Smooth muscle cell (in vitro differentiated cells): Measurements from ENCODE around the gene GPX7. TPM values are rescaled to one million over a fixed set of nuclear protein-coding genes. Genes with fewer than 3 reads are reported as not detected.

Experiments used
- DNase-seq: peaks from one replicate; lab custom pipeline; 2025; ENCODE audit not compliant: unreplicated experiment; lab: John Stamatoyannopoulos, UW
- H2AFZ ChIP-seq: fragments of 200-600 bp; sonication (generic); 2 replicates; pipeline ENCODE4 v1.6.0; 2016; ENCODE audit warnings: antibody characterized with exemption, low read depth, mild to moderate bottlenecking
- H3F3A ChIP-seq: fragments of 200-600 bp; sonication (generic); 2 replicates; pipeline ENCODE4 v1.6.0; 2017; ENCODE audit warnings: antibody characterized with exemption, low read depth
- H3K27ac ChIP-seq: fragments of 200-600 bp; sonication (generic); 2 replicates; pipeline ENCODE4 v1.5.1; 2016; ENCODE audit warnings: low read depth, mild to moderate bottlenecking
- H3K27me3 ChIP-seq: fragments of 200-600 bp; sonication (generic); 2 replicates; pipeline ENCODE4 v1.6.1; 2016; ENCODE audit warnings: low read depth, mild to moderate bottlenecking
- H3K36me3 ChIP-seq: fragments of 200-600 bp; sonication (generic); 2 replicates; pipeline ENCODE4 v1.5.1; 2016; ENCODE audit warnings: low read depth
- H3K4me1 ChIP-seq: fragments of 200-600 bp; sonication (generic); 2 replicates; pipeline ENCODE4 v1.5.1; 2016; ENCODE audit warnings: low read depth
- H3K4me2 ChIP-seq: fragments of 200-600 bp; sonication (generic); 2 replicates; pipeline ENCODE4 v1.6.0; 2016; ENCODE audit warnings: mild to moderate bottlenecking
- H3K4me3 ChIP-seq: fragments of 200-600 bp; sonication (generic); 2 replicates; pipeline ENCODE4 v1.5.1; 2016; ENCODE audit warnings: mild to moderate bottlenecking
- H3K79me2 ChIP-seq: fragments of 200-600 bp; sonication (generic); 2 replicates; pipeline ENCODE4 v1.6.0; 2016; ENCODE audit warnings: low read depth, mild to moderate bottlenecking
- H3K9ac ChIP-seq: fragments of 200-600 bp; sonication (generic); 2 replicates; pipeline ENCODE4 v1.6.0; 2016; ENCODE audit warnings: low read depth
- H3K9me3 ChIP-seq: fragments of 200-600 bp; sonication (generic); replicated peaks from 2 replicates; pipeline ENCODE4 v1.5.1; 2016; ENCODE audit warnings: low read depth
- H4K20me1 ChIP-seq: fragments of 200-600 bp; sonication (generic); 2 replicates; pipeline ENCODE4 v1.6.0; 2016; ENCODE audit warnings: low read depth
- CTCF ChIP-seq: fragments of 200-600 bp; sonication (generic); IDR thresholded peaks from 2 replicates; pipeline ENCODE4 v1.5.1; 2017; ENCODE audit warnings: borderline replicate concordance, mild to moderate bottlenecking, antibody characterized with exemption; ENCODE audit not compliant: insufficient read depth, poor library complexity, severe bottlenecking
- WGBS: methylation state at CpG from one replicate; pipeline ENCODE4 v1.1.7; 2016; ENCODE audit warnings: low lambda C conversion rate; 5-methylcytosine and 5-hydroxymethylcytosine counted together
- polyA plus RNA-seq: library from polyadenylated mRNA; unstranded; fragments of >200 nt; fragmentation: Nextera tagmentation; extraction: Ambion mirVana; gene quantifications from 2 replicates; pipeline ENCODE4 v1.2.1, GENCODE V29; 2016
- total RNA-seq: library from RNA; depleted of rRNA; stranded (reverse); fragments of >200 nt; gene quantifications from 2 replicates; pipeline ENCODE4 v1.2.3, GENCODE V29; 2014

GPX7 gene
- total and polyA plus RNA-seq, 2 experiments from 2014 or later = 164 to 192 TPM

- Histone ChIP-seq H3K4me1 (peaks cover 17% of the 10 kb centered on the region), H3K9me3 (no peaks in the 10 kb centered on the region), H3K4me2 (no peak overlapping the region), H3K27me3 (no peaks in the 10 kb centered on the region), H3K9ac (no peak overlapping the region), H4K20me1 (no peaks in the 10 kb centered on the region), H3K4me3 (no peak overlapping the region), H3F3A (no peaks in the 10 kb centered on the region), H2AFZ (no peak overlapping the region), H3K36me3 (no peaks in the 10 kb centered on the region), H3K79me2 (peaks cover 14% of the 10 kb centered on the region), H3K27ac (no peak overlapping the region)
- no peak for TF ChIP-seq CTCF
- WGBS = 91% methylated on average over 7 of the region's 7 CpGs
- DNase-seq = no peak
These were observed 2.9 kb upstream of the GPX7 start for GRCh38 chr1:52599236-52599635.

- Histone ChIP-seq H3K36me3 (no peaks in the 10 kb centered on the region), H3K79me2 (peaks cover 14% of the 10 kb centered on the region), H3K4me3 (no peak overlapping the region), H3K27me3 (no peaks in the 10 kb centered on the region), H3K9me3 (no peaks in the 10 kb centered on the region), H3K27ac (no peak overlapping the region), H3K4me1 (peaks cover 13% of the 10 kb centered on the region), H2AFZ (no peak overlapping the region), H4K20me1 (no peaks in the 10 kb centered on the region), H3F3A (no peaks in the 10 kb centered on the region), H3K9ac (no peak overlapping the region), H3K4me2 (no peak overlapping the region)
- WGBS = 97% methylated on average over 8 of the region's 8 CpGs
- no peak for TF ChIP-seq CTCF
- DNase-seq = no peak
These were observed 1.5 kb upstream of the GPX7 start for GRCh38 chr1:52600533-52601179.

GRCh38 chr1:52601519-52601918 is 652 bp upstream of the GPX7 start:
- Histone ChIP-seq H3K9me3 (no peaks in the 10 kb centered on the region), H3K27ac (no peak overlapping the region), H2AFZ (peak overlapping the region; percentile 96), H3K4me3 (peak overlapping the region; percentile 66), H4K20me1 (no peaks in the 10 kb centered on the region), H3K4me2 (peak overlapping the region; percentile 91), H3K27me3 (no peaks in the 10 kb centered on the region), H3F3A (no peaks in the 10 kb centered on the region), H3K4me1 (peaks cover 13% of the 10 kb centered on the region), H3K79me2 (peaks cover 14% of the 10 kb centered on the region), H3K9ac (no peak overlapping the region), H3K36me3 (no peaks in the 10 kb centered on the region)
- 88% methylated on average over 3 of the region's 3 CpGs for WGBS
- DNase-seq = no peak
- TF ChIP-seq CTCF = no peak
